ENCODE results near the gene TAOK3. TPM values are rescaled to one million over a fixed set of nuclear protein-coding genes. Genes with fewer than 3 reads are reported as not detected.

TAOK3 gene
- total and polyA plus RNA-seq, 3 experiments from 2014 or later, result 52.5 to 129 (median 53.0) TPM

- peak overlapping the region in 1 of 7 donors; percentile 40 for H3K4me3 Mint-ChIP-seq
- Histone ChIP-seq H3K27ac (ENCODE audit: low read depth, low read length) (no peak overlapping the region), H3K4me3 (ENCODE audit: low read length) (no peak overlapping the region), H3K36me3 (ENCODE audit: insufficient read depth, low read length) (peaks cover 14% of the 10 kb centered on the region), H3K9me3 (ENCODE audit: low read length) (no peaks in the 10 kb centered on the region), H3K27me3 (ENCODE audit: insufficient read depth, low read length, poor library complexity, severe bottlenecking) (no peaks in the 10 kb centered on the region), H3K4me1 (ENCODE audit: insufficient read depth, low read length) (no peaks in the 10 kb centered on the region)
- no peaks in the 10 kb centered on the region for H3K9me3 Mint-ChIP-seq
- POLR2A ChIA-PET, result no interaction called here
- H3K4me1 Mint-ChIP-seq, result peaks cover 9 to 13% (median 13%) of the 10 kb centered on the region in 3 donors
- H3K27ac Mint-ChIP-seq, result peak overlapping the region in 1 of 8 donors; percentile 33
- DNase-seq, result no peak
- CTCF ChIA-PET, result no interaction called here
- H3K27me3 Mint-ChIP-seq, result no peaks in the 10 kb centered on the region
- peaks cover 0 to 55% (median 12%) of the 10 kb centered on the region in 3 donors for H3K36me3 Mint-ChIP-seq
Observed at GRCh38 chr12:118190266-118190665, 182.4 kb downstream of the TAOK3 start.

- DNase-seq, result no peak
- ChIA-PET POLR2A (no interaction called here), CTCF (no interaction called here)
- H3K36me3 Mint-ChIP-seq, result peaks cover 0 to 52% (median 11%) of the 10 kb centered on the region in 3 donors
- no peaks in the 10 kb centered on the region for H3K27me3 Mint-ChIP-seq
- H3K4me3 Mint-ChIP-seq, result no peak overlapping the region
- Histone ChIP-seq H3K9me3 (ENCODE audit: low read length) (no peaks in the 10 kb centered on the region), H3K4me1 (ENCODE audit: insufficient read depth, low read length) (no peaks in the 10 kb centered on the region), H3K36me3 (ENCODE audit: insufficient read depth, low read length) (peaks cover 9% of the 10 kb centered on the region), H3K4me3 (ENCODE audit: low read length) (no peak overlapping the region), H3K27ac (ENCODE audit: low read depth, low read length) (no peak overlapping the region), H3K27me3 (ENCODE audit: insufficient read depth, low read length, poor library complexity, severe bottlenecking) (no peaks in the 10 kb centered on the region)
- peak overlapping the region in 2 of 8 donors; percentile 9 to 33 for H3K27ac Mint-ChIP-seq
- peaks cover 9 to 13% (median 13%) of the 10 kb centered on the region in 3 donors for H3K4me1 Mint-ChIP-seq
- H3K9me3 Mint-ChIP-seq, result no peaks in the 10 kb centered on the region
Observed at GRCh38 chr12:118189741-118190191, 182.9 kb downstream of the TAOK3 start.

- POLR2A ChIA-PET, result no interaction called here
Observed at GRCh38 chr12:118188690-118189371, 183.9 kb downstream of the TAOK3 start.

GRCh38 chr12:118187751-118188435, 184.8 kb downstream of the TAOK3 start:
- Mint-ChIP-seq H3K4me1 (peaks cover 11 to 17% (median 14%) of the 10 kb centered on the region in 3 donors), H3K27me3 (no peaks in the 10 kb centered on the region), H3K27ac (peak overlapping the region in 4 of 8 donors; percentile 44 to 78 (median 72)), H3K4me3 (no peak overlapping the region), H3K36me3 (peaks cover 0 to 41% (median 6%) of the 10 kb centered on the region in 3 donors), H3K9me3 (no peaks in the 10 kb centered on the region)
- no peak for DNase-seq
- CTCF ChIA-PET, result interaction anchor here (0.6 kb wide), 1 partner anchor 91 kb away, joined by 4 read pairs; no protein-coding TSS in a partner anchor
- Histone ChIP-seq H3K9me3 (ENCODE audit: low read length) (no peaks in the 10 kb centered on the region), H3K27me3 (ENCODE audit: insufficient read depth, low read length, poor library complexity, severe bottlenecking) (no peaks in the 10 kb centered on the region), H3K36me3 (ENCODE audit: insufficient read depth, low read length) (peaks cover 5% of the 10 kb centered on the region), H3K27ac (ENCODE audit: low read depth, low read length) (no peak overlapping the region), H3K4me1 (ENCODE audit: insufficient read depth, low read length) (no peaks in the 10 kb centered on the region), H3K4me3 (ENCODE audit: low read length) (no peak overlapping the region)
- POLR2A ChIA-PET, result interaction anchor here (0.6 kb wide), 1 partner anchor 45 kb away, joined by 3 read pairs; no protein-coding TSS in a partner anchor

More at GRCh38 chr12:118188690-118189371, 183.9 kb downstream of the TAOK3 start:
- Histone ChIP-seq H3K27ac (ENCODE audit: low read depth, low read length) (no peak overlapping the region), H3K9me3 (ENCODE audit: low read length) (no peaks in the 10 kb centered on the region), H3K4me3 (ENCODE audit: low read length) (no peak overlapping the region), H3K36me3 (ENCODE audit: insufficient read depth, low read length) (peaks cover 5% of the 10 kb centered on the region), H3K4me1 (ENCODE audit: insufficient read depth, low read length) (no peaks in the 10 kb centered on the region), H3K27me3 (ENCODE audit: insufficient read depth, low read length, poor library complexity, severe bottlenecking) (no peaks in the 10 kb centered on the region)
- CTCF ChIA-PET, result no interaction called here
- DNase-seq, result no peak
- H3K27me3 Mint-ChIP-seq, result no peaks in the 10 kb centered on the region
- no peaks in the 10 kb centered on the region for H3K9me3 Mint-ChIP-seq
- no peak overlapping the region for H3K4me3 Mint-ChIP-seq
- peaks cover 0 to 45% (median 6%) of the 10 kb centered on the region in 3 donors for H3K36me3 Mint-ChIP-seq
- H3K4me1 Mint-ChIP-seq, result peaks cover 9 to 13% (median 12%) of the 10 kb centered on the region in 3 donors
- peak overlapping the region in 2 of 8 donors; percentile 6 to 37 for H3K27ac Mint-ChIP-seq

GRCh38 chr12:118185602-118186397, 186.9 kb downstream of the TAOK3 start:
- no peak overlapping the region for H3K4me3 Mint-ChIP-seq
- H3K36me3 Mint-ChIP-seq, result peaks cover 5 to 43% (median 8%) of the 10 kb centered on the region in 3 donors
- no peaks in the 10 kb centered on the region for H3K27me3 ChIP-seq (ENCODE audit: insufficient read depth, low read length, poor library complexity, severe bottlenecking)
- H3K4me1 ChIP-seq (ENCODE audit: insufficient read depth, low read length), result no peaks in the 10 kb centered on the region
- no peaks in the 10 kb centered on the region for H3K9me3 Mint-ChIP-seq
- H3K27ac Mint-ChIP-seq, result peak overlapping the region in 7 of 8 donors; percentile 22 to 91 (median 40)
- ChIA-PET POLR2A (no interaction called here), CTCF (interaction anchor here (8.2 kb wide), 1 partner anchor 191 kb away, joined by 63 read pairs; the partner anchor contains the start of gene SUDS3)
- H3K4me1 Mint-ChIP-seq, result peaks cover 19 to 30% (median 26%) of the 10 kb centered on the region in 3 donors
- DNase-seq, result no peak
- no peaks in the 10 kb centered on the region for H3K9me3 ChIP-seq (ENCODE audit: low read length)
- no peak overlapping the region for H3K4me3 ChIP-seq (ENCODE audit: low read length)
- no peak overlapping the region for H3K27ac ChIP-seq (ENCODE audit: low read depth, low read length)
- no peaks in the 10 kb centered on the region for H3K27me3 Mint-ChIP-seq
- peaks cover 9% of the 10 kb centered on the region for H3K36me3 ChIP-seq (ENCODE audit: insufficient read depth, low read length)

GRCh38 chr12:118183711-118184110, 189.0 kb downstream of the TAOK3 start:
- Mint-ChIP-seq H3K4me1 (peaks cover 19 to 30% (median 26%) of the 10 kb centered on the region in 3 donors), H3K9me3 (no peaks in the 10 kb centered on the region), H3K36me3 (peaks cover 5 to 39% (median 8%) of the 10 kb centered on the region in 3 donors), H3K27me3 (no peaks in the 10 kb centered on the region), H3K27ac (peak overlapping the region in 1 of 8 donors; percentile 12), H3K4me3 (no peak overlapping the region)
- Histone ChIP-seq H3K4me1 (ENCODE audit: insufficient read depth, low read length) (no peaks in the 10 kb centered on the region), H3K4me3 (ENCODE audit: low read length) (no peak overlapping the region), H3K27me3 (ENCODE audit: insufficient read depth, low read length, poor library complexity, severe bottlenecking) (no peaks in the 10 kb centered on the region), H3K27ac (ENCODE audit: low read depth, low read length) (no peak overlapping the region), H3K9me3 (ENCODE audit: low read length) (no peaks in the 10 kb centered on the region), H3K36me3 (ENCODE audit: insufficient read depth, low read length) (peaks cover 6% of the 10 kb centered on the region)
- DNase-seq, result no peak
- POLR2A ChIA-PET, result no interaction called here
- CTCF ChIA-PET, result interaction anchor here (1.3 to 8.2 kb wide), 5 partner anchors 10 to 194 kb away, joined by 3 to 63 read pairs (median 3); partner anchors contain the start of gene SUDS3

- POLR2A ChIA-PET, result no interaction called here
Observed at GRCh38 chr12:118183155-118183554, 189.6 kb downstream of the TAOK3 start.

More at GRCh38 chr12:118183155-118183554, 189.6 kb downstream of the TAOK3 start:
- no peak for DNase-seq
- Mint-ChIP-seq H3K27me3 (no peaks in the 10 kb centered on the region), H3K4me1 (peaks cover 19 to 30% (median 26%) of the 10 kb centered on the region in 3 donors), H3K4me3 (no peak overlapping the region), H3K36me3 (peaks cover 5 to 39% (median 11%) of the 10 kb centered on the region in 3 donors), H3K27ac (peak overlapping the region in 4 of 8 donors; percentile 1 to 26 (median 16)), H3K9me3 (no peaks in the 10 kb centered on the region)
- CTCF ChIA-PET, result interaction anchor here (0.7 to 8.2 kb wide), 7 partner anchors 9 to 194 kb away, joined by 3 to 63 read pairs (median 3); partner anchors contain the start of genes SUDS3 and TAOK3
- Histone ChIP-seq H3K27me3 (ENCODE audit: insufficient read depth, low read length, poor library complexity, severe bottlenecking) (no peaks in the 10 kb centered on the region), H3K36me3 (ENCODE audit: insufficient read depth, low read length) (peaks cover 5% of the 10 kb centered on the region), H3K27ac (ENCODE audit: low read depth, low read length) (no peak overlapping the region), H3K4me3 (ENCODE audit: low read length) (no peak overlapping the region), H3K4me1 (ENCODE audit: insufficient read depth, low read length) (no peaks in the 10 kb centered on the region), H3K9me3 (ENCODE audit: low read length) (no peaks in the 10 kb centered on the region)
